AG20443 (cell line): ENCODE measurements around the gene ATG7.
"Not testable (repeated sequence)": the region's sequence is repeated elsewhere in the genome, so short reads cannot be mapped to it uniquely, and the experiment has no call there.

Source experiments
- DNase-seq: peaks from one replicate; pipeline ENCODE4 v3.0.0; 2012; ENCODE audit warnings: low spot score, mixed read lengths

The ATG7 gene

GRCh38 chr3:11591391-11592282 is 319.4 kb downstream of the ATG7 start:
- DNase-seq: peak; percentile 71

DNA sequence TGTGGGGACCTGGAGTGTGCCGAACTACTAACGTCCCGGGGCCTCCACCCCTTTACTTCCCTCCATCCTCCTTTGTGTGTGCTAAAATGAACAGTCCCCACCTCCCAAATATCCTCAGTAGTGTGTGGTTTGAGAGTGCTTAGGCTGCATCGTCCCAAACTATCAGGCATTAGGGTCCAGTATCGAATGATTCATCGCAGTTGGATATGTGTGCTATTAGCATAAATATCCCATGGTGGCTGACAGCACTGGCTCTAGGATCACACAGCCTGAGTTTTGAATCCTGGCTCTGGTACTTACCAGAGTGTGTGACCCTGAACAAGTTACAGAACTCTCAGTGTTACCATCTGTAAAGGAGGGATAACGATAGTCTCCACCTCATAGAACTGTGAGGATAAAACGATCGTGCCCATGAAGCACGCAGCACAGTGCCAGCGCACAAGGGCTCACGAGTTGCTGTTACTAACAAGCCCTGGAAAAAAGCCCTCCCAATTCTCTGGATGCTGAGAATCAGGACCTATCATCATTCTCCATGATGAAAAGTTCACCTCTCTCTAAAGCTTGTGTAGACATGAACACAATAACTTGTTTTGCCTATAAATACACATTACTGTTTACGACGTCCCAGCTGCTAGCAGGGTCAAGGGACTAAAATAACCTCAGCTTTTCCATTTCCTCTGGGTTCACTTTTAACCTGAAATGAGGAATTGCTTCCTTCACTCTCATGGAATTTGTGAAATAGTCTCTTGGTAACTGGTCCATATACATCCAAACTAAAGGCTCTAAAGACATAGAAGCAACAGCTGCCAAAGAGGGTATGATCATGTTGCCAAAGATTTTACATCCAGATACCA is 320.5 kb downstream of the ATG7 start:
- DNase-seq: peak; percentile 48

GRCh38 chr3:11593318-11594034 is 321.3 kb downstream of the ATG7 start:
- no peak for DNase-seq

DNA sequence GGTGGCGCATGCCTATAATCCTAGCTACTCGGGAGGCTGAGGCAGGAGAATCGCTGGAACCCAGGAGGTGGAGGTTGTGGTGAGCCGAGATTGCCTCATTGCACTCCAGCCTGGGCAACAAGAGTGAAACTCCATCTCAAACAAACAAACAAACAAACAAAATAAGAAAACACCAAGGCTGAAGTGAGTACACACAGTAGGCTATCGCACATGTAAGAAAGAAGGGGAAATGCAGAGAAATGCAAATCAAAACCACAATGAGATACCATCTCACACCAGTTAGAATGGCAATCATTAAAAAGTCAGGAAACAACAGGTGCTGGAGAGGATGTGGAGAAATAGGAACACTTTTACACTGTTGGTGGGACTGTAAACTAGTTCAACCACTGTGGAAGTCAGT is 322.8 kb downstream of the ATG7 start:
- DNase-seq: not testable (repeated sequence)

DNA sequence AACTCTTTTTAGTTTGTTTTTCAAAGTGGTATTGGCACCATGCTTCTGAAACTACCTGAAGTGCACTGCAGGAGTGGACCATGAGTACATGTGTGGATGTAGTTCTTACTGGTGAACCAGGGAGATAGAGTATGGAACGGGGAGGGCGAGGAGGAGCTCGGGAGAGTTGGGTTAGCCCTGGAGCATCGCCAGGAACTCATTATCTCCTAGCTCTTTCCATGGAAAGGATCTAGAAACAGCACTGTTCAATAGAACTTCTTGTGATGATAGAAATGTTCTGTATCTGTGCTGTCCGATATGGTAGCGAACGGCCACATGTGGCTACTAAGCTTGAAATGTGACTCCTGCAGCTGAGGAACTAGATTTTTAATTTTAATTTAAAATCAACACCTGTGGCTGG is 324.2 kb downstream of the ATG7 start:
- no peak for DNase-seq

DNA sequence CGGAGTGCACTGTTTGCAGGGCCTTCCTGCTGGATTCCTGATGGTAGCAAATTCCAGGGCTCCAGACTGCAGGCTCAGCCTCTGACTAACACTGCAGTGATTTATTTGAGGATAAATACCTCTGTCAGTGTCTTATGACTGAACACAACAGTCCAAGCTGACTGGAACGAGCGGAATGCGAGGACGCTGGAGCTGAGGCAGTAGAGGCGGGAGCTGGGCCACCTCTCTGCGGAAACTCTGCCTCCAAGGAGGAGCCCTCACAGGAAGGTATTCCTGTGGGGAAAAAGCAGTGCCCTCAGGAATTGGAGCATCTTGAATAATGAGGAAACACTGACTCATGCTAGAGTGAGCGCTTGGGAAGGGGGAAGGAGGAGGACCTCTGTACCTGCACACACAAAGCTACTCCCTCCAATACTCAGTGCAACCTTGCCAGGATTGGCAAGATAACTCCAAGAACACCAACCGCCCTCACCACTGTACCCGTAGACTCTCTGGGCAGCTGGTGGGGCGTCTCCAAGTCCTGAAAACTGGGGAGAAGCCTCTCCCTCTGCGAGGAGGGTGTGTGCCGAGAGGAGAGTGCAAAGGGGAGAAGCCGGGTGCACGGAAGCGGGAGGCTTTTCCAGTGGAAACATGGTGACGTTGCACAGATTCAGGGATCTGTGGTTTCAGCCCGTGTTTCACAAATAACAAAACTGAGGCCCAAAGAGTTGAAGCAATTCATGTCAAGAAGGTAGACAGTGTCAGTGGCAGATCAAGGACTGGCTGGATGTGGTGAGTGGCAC is 328.5 kb downstream of the ATG7 start:
- DNase-seq: peak; percentile 88

GRCh38 chr3:11601446-11602238 is 329.4 kb downstream of the ATG7 start:
- peak; percentile 45 for DNase-seq

DNA sequence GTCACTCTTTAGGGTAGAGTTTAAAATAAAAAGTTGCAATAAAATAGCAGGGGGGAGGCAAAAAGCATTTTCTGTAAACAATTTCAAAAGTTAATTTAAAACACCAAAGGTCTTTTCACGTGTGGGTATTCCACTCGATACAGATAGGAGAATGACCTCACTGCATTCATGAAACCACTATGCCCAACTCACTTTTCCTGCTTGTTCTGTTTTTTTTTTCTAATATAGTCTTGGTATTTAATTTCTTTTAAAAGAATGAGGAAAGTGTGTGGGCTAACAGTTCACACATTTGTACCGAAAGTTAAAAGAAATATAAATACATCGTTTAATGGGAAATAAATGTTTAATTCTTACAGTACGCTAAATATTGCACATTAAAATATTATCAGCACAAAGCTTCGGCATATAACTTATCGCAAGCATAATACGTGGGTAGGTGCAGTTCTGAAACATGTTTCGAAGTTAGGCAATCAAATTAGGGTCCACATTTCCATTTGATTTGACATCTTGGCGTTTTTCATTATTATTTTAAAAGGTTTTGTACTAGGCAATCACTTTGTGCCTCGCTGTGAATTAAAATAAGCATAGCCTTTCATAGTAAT is 330.1 kb downstream of the ATG7 start:
- no peak for DNase-seq

- no peak for DNase-seq
Observed at GRCh38 chr3:11602886-11603527, 330.8 kb downstream of the ATG7 start.

- peak; percentile 69 for DNase-seq
Observed at GRCh38 chr3:11603628-11604027, 331.4 kb downstream of the ATG7 start.

DNA sequence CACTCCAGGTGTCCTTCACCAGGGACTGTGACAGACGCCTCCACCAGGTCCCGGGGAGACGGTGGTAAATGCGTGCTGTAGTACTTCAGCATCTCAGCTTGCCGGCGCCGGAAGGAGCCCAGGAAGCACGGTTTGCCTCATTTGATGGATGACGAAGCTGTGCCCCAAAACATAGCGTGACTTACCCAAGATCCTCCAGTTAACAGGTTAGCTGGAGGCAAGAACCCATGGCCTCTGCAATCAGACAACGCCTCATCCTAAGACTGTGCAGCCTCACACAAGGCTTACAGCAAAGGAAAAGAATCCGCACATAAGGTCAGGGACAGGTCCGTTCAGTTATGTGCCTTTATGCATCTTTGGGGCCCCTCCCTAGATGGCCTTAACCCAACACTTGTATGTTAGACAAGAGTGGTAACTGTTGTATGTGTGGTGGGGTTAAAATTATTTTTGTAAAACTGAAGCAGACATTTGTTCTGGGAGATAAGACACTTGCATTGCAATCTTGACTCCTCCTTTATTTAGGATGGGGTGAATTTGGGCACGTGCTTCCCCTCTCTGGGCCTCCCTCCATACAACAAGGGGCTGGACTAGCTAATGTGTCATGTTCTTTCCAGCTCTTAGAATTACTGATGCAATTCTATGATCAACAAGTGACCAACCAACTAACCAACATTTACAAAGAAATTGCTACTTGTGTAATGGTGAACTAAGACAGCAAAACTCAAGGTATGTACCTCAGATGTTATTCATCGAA is 332.1 kb downstream of the ATG7 start:
- DNase-seq: peak; percentile 19

DNA sequence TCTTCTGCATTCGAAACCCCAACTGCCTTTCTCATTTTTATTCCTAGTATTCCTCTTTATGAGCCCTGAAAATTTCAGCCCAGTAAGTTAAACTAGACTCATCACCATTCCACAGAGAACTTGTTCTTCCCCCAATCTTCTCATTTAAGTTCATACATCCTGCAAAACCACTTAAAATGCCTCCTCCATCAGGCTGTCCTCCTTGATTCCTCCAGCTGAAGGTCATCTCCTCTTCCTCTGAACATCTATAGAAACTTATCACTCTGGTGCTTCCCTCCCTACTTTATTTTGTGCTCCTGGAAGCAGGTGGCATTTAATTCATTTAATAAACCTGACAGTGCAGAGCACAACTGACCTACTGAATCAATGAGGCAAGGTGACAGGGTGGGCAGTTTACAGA is 333.2 kb downstream of the ATG7 start:
- no peak for DNase-seq

DNA sequence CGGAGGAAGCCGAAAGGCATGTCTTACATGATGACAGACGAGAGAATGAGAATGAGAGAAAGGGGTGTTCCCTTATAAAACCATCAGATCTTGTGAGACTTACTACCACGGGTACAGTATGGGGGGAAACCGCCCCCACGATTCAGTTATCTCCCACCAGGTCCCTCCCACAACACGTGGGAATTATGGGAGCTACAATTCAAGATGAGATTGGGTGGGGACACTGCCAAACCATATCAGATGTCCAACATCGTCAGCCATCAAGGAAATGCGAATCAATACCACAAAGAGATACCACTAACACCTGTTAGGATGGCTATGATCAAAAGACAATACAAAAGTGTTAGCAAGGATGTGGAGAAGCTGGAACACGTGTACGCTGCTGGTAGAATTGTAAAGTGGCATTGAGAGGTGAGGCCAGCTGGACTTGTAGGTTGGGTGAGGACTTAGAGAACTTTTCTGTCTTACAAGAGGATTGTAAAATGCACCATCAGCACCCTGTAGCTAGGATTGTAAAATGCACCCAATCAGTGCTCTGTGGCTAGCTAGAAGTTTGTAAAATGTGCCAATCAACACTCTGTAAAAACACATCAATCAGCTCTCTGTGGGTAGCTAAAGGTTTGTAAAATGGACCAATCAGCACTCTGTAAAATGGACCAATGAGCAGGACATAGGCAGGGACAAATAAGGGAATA is 334.0 kb downstream of the ATG7 start:
- no peak for DNase-seq

DNA sequence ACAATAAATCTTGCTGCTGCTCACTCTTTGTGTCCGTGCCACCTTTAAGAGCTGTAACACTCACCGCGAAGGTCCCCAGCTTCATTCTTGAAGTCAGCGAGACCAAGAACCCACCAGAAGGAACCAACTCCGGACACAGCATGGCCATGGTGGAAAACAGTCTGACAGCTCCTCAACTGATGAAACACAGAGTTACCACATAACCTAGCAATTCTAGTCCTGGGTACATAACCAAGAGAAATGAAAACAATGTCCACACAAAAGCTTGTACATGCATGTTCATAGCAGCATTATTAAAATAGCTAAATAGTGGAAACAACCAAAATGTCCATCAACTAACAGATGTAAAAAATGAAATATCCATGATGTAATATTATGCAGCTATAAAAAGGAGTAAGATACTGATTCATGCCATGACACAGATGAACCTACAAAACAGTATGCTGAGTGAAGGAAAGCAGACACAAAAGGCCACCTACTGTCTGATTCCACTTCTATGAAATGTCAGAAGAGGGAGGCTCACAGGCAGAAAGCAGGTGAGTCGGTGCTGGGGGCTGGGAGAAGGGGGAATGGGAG is 334.8 kb downstream of the ATG7 start:
- no peak for DNase-seq
